Measurements from ENCODE around the gene EDIL3.

Gene EDIL3

GRCh38 chr5:84086511-84086910, 298.2 kb downstream of the EDIL3 start:
- TF ChIP-seq CTCF (IDR thresholded peaks at IDR 0.05; ENCODE audit: control extremely low read depth, extremely low read depth, low read depth, missing control alignments) = no peak
- ChIA-PET CTCF (no interaction called here), POLR2A (no interaction called here)
- DNase-seq (ENCODE audit: extremely low spot score) = no peak

GRCh38 chr5:84085387-84086041, 299.2 kb downstream of the EDIL3 start:
- ChIA-PET CTCF (no interaction called here), POLR2A (no interaction called here)
- TF ChIP-seq CTCF (IDR thresholded peaks at IDR 0.05; ENCODE audit: control extremely low read depth, extremely low read depth, low read depth, missing control alignments) = no peak
- DNase-seq (ENCODE audit: extremely low spot score) = no peak

GRCh38 chr5:84080908-84081307, 303.8 kb downstream of the EDIL3 start:
- ChIA-PET CTCF (no interaction called here), POLR2A (no interaction called here)
- TF ChIP-seq CTCF (IDR thresholded peaks at IDR 0.05; ENCODE audit: control extremely low read depth, extremely low read depth, low read depth, missing control alignments) = no peak
- no peak for DNase-seq (ENCODE audit: extremely low spot score)

GRCh38 chr5:84072339-84072738, 312.3 kb downstream of the EDIL3 start:
- no peak for TF ChIP-seq CTCF (IDR thresholded peaks at IDR 0.05; ENCODE audit: control extremely low read depth, extremely low read depth, low read depth, missing control alignments)
- CTCF ChIA-PET = no interaction called here
- POLR2A ChIA-PET = no interaction called here
- no peak for DNase-seq (ENCODE audit: extremely low spot score)

GRCh38 chr5:84069608-84070179, 315.0 kb downstream of the EDIL3 start:
- TF ChIP-seq CTCF (IDR thresholded peaks at IDR 0.05; ENCODE audit: control extremely low read depth, extremely low read depth, low read depth, missing control alignments) = no peak

GRCh38 chr5:84063041-84063440, 321.6 kb downstream of the EDIL3 start:
- no peak for DNase-seq (ENCODE audit: extremely low spot score)
- ChIA-PET CTCF (no interaction called here), POLR2A (no interaction called here)
- no peak for TF ChIP-seq CTCF (IDR thresholded peaks at IDR 0.05; ENCODE audit: control extremely low read depth, extremely low read depth, low read depth, missing control alignments)

More at GRCh38 chr5:84069608-84070179, 315.0 kb downstream of the EDIL3 start:
- no peak for DNase-seq (ENCODE audit: extremely low spot score)
- CTCF ChIA-PET = no interaction called here
- POLR2A ChIA-PET = no interaction called here
